Activated effector memory CD4-positive, alpha-beta T cell treated with anti-CD3 and anti-CD28 coated beads, Interleukin-2, amount 50 U/mL, for 16 hours (primary cell): ENCODE measurements around the gene ELL.

Experiments
- DNase-seq: peaks from one replicate; pipeline ENCODE4 v3.0.0-alpha.2; 2020

ELL gene

DNA sequence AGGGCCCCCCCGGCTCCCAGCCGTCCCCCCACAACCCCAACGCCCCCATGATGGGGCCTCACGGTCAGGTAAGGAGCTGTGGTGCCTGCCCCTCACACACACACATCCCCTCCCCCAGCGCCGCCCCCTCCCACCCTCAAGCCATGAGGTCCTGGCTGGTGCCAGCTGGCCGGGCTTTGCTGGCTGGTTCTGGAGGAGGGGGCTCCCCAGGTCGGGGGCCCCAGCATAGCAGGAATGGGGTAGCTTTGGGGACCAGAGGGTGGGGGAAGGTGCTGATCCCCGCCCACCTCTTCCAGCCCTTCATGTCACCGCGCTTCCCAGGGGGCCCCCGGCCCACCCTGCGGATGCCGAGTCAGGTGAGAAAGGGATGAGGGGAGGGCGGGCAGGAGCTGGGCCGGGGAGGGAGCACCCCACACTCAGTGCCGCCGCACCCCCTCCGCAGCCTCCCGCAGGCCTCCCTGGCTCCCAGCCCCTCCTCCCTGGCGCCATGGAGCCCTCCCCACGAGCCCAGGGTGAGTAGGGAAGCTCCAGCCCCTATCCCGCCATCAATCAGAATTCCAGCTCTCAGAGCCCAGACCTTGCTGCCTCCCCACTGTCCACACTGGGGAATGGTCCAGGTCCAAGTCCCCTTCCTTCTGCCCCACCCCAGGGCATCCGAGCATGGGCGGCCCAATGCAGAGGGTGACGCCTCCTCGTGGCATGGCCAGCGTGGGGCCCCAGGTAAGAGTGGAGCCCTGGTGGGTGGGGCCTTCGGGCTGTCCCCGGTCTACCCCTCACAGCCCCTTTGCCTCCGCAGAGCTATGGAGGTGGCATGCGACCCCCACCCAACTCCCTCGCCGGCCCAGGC lies 90.3 kb downstream of the ELL start:
- no peak for DNase-seq

DNA sequence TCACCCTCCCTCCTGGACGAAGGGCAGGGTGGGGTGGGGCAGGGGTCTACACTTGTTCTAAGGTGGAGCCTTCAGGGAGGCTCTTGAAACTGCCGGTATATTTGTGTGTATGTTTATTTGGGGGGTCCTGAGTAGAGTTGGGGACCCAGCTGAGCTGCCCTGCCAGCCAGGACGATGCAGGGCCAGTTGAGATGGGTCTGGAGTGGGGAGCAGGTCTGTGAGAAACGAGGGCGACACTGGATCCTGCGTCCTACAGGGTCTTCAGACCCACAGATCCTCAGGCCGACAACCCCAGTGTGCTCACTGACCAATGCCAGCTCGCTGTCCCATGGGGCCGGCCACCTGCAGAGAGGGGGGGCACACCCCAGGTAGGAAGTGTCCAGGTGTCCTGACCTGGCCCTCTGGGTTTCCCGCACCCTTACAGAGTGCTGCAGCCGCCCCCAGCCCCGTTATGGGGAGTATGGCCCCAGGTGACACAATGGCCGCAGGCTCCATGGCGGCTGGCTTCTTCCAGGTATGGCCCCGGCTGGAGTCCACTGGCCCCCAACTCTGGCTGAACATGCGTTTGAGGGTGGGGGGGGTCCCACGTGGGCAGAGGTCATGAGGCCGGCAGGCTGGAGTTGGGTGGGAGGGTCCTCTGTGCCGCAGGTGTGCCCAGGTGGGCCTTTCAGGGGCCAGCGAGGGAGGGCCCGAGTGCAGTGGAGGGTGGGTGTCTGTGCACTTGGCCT lies 91.3 kb downstream of the ELL start:
- no peak for DNase-seq

DNA sequence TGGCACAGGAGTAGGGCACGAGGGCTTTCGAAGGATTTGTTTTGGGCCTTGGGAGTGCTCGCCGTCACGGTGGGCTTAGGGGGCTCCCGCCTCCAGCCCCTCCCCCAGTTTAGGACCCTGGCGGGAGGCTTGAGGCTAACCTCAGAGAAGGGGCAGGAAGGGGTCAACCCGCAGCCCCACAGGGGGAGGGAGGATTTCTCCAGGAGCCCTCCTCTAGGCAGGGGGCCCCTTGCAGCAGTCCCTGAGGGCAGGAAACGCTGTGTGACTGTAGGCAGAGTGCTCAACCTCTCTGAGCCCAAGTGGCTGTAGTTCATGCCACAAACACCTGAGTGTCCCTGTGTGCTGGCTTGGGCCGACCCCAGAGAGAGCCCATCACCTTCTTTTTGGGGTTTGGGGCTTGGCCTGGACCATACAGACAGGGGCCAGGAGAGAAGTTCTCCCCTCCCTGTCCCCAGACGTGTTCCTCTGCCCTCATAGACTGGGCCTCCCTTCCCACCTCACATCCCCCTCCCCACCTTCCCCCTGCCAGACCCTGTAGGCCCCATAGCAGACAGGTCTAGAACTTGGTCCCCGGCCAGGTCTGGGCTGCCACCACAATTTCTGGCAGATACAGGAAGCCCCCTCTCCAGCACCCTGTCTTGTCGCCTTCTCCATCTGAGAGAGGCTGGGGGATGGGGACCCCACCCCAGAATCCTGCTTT lies 92.0 kb downstream of the ELL start:
- no peak for DNase-seq

DNA sequence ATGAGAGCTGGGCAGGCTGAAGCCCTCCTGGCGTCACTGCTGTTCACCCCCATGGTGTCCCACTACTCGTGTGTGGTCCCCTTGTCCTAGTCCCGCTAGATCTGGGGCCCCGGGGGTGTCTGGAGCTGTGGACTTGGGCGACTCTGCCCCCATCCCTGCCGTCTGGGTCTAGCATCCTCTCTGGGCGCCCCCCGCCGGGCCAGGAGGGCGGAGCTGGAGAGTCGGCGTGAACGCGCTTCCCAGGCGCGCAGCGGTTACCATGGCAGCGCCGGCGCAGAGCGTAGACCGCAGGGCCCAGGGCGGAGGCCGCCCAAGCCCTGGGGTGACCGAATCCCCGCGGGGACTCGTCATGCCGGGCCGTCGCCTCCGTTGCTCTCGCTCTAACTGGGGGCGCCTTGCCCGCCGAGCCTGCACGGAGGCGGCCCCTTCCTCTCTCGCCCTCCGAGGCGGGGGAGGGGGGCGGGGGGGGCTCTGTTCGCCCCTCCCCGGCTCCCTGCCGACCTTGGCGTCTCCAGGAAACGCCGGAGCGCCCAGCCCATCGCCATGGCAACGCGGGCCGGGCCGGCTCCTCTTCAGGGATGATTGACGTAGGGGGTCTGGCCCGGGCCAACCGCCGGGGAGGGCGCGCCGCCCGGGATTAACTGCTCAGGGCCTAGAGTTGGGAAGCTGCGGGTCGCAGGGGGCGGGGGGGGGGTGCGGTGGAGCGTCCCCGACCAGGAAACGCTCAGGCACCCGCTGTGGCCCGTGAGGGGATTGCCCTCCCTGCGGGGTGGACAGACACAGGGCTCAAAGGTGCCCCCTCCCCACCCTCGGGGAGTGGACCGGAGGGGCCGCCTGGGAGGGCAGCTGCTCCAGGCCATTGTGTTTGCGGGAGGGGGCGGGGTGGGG lies 92.8 kb downstream of the ELL start:
- DNase-seq = peak; percentile 92

DNA sequence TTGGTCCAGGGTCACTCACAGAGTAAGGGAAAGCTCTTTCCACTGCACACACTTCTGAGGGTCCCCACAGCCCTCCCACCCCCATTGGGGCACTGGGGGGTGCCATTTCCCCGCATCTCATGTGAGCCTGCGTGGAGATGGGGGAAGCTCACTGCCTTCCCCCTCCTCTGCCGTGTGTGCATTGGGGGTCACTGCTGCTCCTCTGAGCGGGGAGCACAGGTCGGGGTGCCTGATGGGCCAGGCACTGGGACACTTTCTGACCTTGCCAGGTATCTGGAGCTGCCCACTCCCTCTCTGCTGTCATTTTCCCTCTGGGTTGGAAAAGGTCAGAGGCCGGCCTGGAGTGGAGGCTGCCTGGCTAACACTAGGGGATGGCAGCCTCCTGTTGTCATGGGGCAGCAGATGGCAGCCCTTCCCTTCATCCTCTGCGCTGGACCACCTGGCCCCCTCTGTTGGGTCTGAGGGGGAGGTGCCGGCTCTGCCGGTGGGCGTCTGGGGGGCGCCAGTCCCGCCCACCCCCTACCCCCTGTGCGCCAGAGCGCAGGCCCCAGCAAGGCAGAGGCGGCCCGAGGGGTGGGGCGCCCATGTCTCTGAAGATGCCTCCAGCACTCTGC lies 93.6 kb downstream of the ELL start:
- DNase-seq = no peak

DNA sequence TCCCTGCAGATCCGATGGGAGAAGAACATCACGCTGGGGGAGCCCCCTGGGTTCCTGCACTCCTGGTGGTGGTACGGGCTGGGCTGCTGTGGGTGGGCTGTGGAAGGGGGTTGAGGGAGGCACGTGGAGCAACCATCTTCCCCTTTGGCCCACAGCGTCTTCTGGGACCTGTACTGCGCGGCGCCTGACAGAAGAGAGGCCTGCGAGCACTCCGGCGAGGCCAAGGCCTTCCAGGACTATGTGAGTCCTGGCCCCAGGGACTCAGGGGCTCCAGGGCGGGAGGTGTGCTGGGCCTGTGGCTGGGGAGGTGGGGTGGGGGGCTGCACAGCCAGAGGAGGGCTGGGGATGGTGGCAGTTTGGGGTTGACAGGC lies 94.1 kb downstream of the ELL start:
- no peak for DNase-seq

DNA sequence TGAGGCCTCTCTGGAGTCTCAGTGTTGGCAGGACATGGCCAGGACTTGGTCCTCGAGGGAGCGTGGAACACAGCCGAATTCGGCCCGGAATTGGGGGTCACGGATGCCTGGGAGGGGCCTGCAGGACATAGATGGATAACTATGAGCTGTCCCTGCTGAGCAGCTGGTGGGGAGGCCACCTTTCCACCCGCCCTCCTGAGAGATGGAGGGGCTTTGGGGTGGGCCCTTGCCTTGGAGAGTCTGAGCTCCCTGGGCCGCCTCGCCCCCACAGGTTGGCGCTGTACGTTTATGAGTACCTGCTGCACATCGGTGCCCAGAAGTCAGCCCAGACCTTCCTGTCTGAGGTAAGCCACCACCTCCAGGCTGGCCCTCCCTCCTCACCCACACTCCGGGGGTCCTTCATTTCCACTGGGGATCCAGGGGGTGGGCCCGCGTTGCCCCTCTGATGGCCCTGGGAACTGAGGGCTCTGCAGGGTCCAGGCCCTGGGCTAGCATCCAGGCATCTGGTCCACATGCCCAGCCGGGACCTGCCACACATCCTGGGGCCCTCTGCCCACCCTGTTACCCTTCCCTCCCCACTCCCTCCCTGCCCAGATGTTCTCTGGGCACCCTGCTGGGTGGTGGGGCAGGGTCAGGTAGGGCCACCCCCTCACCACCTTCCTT lies 94.7 kb downstream of the ELL start:
- no peak for DNase-seq

DNA sequence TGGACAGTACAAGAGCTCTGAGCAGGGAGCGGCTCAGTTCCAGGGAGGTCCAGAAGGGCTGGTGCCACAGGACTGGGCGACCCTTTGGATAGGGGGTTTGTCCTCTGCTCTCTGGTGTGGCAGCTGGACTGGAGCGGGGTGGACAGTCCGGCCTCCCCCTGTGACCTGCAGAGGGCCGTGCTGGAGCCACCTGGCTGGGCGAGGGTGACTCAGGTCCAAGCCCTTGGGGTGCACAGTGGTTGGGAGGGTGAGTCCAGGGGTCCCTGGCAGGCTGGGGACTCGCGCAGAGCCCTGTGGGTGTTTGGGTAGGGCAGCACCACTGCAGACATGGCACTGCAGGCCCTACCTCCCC lies 95.5 kb downstream of the ELL start:
- no peak for DNase-seq

DNA sequence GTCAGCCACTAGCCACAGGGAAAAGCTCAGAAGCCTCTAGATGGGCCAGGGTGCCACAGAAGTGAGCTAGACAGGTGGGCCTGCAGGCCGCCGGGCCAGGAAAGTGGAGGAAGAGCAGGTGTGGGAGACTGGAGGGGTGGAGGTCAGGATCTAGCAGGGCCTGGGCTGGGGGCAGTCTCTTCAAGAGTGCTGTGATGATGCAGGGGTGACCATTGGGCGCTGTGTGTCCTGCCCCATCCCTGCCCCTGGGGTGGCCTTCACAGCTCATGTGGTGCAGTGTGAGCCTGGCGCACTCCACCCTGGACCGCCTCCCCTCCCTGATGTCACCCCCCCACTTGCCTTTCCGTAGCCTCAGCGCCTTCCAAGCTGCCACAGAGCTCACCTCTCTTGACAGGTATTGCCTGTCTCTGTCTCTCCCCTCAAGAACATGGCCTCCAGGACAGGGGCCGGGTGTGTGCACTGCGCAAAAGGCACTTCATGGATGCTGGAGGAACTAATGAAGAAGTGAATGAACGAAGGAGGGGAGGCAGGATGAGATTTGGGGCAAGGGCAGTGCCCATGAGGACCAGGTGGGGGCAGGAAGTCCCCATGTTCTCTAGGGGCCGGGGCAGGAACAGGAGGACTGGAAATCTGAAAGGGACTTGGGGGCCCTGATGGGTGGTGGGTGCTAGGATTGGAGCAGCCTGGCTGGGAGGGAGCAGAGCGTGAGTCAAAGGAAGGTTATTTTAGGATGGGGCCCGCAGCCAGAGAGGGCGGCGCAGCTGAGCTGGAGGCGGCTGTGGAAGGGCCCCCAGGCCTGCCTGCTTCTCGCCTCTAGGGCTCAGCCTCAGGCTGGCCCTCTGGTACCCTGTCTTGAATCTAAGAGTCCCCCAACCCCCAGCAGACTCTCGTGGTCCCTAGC lies 96.1 kb downstream of the ELL start:
- no peak for DNase-seq

DNA sequence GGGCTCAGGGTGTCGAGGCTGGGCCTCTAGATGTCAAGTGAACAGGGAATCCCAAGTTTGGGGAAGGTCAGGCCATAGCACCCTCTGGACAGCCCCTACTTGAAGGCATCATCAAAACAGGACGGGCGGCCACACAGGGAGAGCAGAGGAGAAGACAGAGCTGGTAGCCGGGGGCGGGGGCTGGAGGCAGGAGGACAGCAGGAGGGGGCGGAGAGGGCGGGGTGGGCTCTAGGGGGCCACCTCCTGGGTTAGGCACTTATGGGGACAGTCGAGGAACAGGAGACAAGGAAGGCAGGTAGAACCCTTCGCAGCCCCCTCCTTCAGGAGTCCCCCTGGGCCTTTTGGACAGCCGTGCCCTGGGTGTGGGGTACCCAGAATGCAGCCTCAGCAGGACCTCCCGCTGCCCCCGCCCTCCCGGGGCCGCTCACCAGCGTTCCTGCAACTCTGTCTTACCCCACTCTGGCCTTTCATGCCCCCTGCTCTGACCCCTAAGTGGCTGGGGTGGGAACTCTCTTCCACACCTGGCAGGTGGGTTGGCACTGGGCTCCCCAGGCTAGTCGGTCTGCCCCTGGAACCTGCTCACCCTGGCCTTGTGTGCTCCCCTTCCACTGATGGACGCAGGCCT lies 96.9 kb downstream of the ELL start:
- no peak for DNase-seq

DNA sequence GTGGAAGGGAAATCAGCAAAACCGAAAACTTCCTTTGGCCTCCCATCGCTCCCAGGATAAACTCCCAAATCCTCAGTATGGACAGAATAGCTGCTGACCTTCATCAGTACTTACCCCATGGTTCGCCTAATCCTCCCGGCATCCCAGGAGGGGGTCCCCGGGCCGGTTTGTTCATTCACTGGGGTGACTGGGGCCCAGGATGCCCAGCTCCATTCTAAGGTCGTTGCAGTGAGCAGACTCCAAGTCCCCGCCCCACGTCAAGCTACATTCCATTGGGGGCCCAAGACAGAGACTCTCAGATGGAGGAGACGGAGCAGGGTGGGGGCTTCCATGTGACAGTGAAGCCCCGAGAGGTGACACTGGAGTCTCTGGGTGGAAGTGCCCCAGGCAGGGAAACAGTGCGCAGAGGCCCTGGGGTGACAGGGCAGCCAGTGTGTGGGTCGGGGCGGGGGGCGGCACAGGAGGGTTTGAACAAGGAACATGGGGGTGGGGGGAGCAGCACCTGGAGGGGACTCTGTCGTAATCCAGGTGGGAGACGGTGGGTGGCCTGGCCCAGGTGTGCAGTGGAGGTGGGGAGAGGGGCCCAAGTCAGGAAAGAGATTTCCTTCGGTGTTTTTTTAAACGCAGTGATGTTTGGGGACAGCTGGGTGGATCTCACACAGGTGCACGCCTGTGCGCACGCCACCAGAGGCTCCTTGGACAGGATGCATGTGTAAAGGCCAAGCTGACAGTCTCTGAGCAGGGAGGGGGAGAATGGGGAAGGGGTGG lies 97.6 kb downstream of the ELL start:
- DNase-seq = no peak

DNA sequence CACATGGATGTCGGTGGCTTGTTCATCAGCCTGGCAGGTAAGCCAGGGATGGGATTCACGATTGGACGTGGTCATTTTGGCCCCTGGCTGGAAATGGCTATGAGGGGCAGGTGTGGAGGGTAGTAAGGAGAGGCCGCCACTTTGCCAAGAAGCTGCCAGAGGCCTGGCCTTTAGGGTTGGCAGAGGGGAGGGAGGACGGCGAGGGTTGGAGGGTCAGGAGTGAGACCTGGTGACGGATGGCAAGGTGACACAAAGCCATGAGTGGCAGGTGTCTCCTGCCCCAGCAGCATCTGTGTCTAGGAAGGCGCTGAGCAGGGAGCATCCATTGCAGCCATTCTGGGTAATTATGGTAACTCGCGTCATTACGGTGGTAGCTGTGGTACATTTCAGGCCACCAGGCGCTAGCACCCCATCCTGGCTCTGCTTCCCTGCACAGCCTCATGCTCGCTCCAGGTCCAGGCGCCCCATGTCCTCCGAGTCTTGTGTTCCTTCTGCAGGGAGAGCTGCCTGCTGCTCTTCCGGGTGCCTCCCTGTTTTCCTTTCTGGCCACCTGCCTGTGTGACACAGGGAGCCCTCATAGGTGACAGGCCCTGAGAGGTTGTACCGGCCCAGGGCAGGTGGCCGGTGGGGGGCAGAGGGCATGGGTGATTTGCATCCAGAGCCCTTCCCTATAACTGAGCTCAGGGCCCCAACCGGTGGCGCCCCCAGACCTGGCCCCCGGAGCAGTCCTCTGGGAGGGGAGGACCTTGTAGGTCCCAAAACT lies 98.4 kb downstream of the ELL start:
- no peak for DNase-seq

DNA sequence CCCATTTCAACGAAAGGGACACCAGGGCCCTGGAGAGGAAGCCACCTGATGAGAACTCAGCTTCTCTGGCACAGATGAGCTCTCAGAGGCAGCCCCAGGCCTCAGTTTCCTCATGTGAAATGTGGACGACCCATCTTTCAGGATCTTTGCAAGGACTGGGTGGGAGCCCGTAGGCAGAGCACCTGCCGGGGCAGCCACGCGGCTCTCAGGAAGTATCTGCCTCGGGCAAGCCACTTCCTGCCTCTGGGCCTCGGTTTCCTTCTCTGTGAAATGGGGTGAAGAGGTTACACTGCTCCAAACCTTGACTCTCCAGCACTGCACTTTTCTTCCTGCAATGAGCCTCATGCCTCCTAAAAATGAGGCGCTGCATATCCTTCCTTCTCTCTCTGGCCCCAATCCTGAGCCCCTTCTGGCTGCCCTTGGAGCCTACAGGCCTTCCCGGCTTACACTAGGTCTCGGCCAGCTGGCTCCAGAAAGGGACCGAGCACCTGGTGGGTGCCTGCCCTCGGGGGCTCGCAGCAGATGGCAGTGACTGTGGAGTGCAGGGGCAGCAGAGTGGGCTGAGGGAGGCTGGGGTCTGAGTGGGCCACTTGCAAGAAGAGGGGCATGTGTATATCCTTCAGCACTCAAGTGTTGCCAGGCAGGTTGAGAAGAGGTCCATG lies 99.2 kb downstream of the ELL start:
- peak; percentile 80 for DNase-seq

DNA sequence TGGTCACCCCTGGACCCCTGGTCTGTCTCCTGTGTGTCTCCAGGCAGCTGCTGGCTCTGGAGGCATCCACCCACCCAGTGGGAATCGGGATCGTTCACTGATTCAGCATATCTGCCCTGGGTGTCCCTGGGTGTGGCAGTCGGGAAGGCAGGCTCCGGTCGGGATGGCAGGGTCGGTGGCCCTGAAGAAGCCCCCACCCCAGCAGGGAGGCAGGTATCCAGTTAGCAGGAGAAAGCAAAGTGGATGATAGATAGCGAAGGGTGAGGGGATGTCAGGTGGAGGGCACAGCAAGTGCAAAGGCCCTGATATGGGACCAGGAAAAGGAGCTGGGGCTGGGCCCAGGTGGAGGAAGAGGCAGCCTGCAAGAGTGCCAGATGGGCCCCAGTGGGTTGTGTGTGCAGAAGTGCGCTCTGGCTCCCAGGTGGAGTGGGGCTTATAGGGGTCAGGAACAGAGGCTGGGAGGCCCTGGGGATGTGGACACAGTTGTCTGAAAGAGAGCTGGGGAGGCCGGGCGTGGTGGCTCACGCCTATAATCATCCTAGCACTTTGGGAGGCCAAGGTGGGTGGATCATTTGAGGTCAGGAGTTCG lies 100.4 kb downstream of the ELL start:
- DNase-seq = no peak

DNA sequence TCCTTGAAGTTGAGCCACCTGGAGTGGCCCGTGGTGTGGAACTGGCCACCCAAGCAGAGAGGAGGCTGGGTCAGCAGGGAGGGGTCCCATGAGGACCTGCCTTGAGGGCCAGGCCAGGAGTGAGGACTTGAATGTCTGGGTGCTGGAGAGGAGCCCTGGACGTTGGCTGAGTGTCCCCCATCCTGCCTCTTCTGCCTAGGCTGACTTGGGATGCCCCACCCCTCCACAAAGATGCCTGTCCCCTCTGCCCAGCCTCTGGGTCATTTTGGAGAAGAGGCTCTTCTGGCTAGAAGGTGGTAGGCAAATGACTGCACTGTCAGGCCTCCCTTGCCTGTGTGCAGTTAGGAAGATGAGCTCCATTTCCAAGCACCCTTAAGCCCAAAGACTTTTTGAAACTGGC lies 100.9 kb downstream of the ELL start:
- no peak for DNase-seq

DNA sequence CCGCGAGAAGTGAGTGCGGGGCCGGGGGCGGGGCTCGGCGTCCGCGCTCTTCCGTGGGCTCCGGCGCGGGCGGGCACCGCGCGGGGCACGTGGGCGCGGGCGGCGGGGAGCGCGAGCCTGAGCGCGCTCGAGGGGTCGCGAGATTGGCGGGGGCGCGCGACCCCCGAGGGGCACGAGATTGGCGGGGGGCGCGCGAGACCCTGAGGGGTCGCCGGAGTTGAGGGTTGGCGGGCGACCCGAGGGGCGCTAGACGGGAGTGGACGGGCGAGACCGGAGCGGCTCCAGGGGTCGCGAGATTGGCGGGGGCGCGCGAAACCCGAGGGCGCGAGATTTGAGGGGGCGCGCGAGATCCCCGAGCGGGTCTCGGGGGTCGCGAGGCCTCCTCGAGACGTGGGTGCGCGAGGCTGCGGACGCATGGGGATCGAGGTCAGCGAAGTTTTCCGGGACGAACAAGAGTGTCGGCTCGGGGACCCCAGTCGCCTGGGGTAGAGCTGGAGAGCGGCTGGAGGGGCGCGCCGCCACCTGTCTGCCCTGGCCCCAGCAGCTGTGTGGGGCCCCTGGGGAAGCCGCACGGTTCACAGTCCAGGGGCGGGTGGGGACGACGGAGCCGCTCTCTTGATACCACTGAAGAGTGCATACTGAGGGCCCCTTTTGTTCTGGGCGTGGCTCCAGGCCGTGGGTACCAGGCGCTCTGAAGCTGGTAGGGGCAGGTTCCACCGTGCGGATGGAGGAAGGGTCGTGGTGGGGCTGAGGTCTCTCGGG lies 102.0 kb downstream of the ELL start:
- peak; percentile 83 for DNase-seq

DNA sequence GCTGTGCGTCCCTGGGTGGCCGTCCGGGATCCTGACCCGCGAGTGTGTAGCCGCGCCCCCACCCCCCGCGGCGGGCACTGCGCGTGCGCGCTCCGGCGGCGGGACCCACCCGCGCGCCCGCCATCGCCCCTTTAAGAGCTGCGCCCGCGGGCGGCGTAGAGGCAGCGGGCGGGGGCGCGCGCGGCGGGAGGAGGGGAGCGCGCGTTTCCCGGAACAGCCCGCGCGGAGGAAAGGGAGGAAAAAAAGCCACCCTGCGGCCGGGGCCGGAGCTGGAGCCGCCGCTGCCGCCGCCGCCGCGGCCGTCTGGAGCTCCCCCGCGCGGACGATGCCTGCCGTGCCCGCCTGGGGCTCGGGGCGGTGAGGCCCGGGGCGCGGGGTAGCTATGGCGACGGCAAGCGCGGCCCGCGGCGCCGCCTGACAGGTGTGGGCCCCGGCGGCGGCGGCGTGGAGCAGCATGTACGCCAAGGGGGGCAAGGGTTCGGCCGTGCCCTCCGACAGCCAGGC lies 102.6 kb downstream of the ELL start, which contains the start of gene SSBP4:
SSBP4 (plus strand) TSS at position 204 of the 504 bp plus-strand sequence; CDS start at position 455, 251 bp downstream.
- DNase-seq = peak; percentile 89
